ENCODE data around the gene PSME2.

The PSME2 gene

GRCh38 chr14:24146453-24146977 lies at the start of gene PSME2:
TSS of gene PSME2 (minus strand) at chr14:24146610. CDS start at chr14:24146581, 29 bp downstream.
- DNase-seq (ENCODE audit: low read depth), result peak; percentile 73

- peak; percentile 83 for DNase-seq (ENCODE audit: low read depth)
Observed at GRCh38 chr14:24195186-24196070, 49.0 kb upstream of the PSME2 start, which contains the start of gene TM9SF1. TSS of gene TM9SF1 (minus strand) at chr14:24195441. CDS start at chr14:24195019, 422 bp downstream.

DNA sequence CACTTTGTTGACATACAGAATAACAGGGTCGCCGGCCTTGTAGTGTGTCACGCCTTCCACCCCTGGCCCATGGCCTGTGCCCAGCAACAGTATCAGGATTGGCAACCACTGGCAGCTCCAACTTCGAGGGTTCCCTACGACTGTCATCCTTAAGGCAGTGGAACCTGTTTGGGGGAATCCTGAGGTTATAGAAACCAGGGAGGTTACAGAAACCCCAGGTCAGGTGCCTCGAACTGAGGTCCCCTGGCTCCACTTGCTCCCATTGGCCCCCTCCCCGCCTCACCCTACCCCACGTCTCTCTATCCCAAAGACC lies 48.4 kb upstream of the PSME2 start:
- no peak for DNase-seq (ENCODE audit: low read depth)

DNA sequence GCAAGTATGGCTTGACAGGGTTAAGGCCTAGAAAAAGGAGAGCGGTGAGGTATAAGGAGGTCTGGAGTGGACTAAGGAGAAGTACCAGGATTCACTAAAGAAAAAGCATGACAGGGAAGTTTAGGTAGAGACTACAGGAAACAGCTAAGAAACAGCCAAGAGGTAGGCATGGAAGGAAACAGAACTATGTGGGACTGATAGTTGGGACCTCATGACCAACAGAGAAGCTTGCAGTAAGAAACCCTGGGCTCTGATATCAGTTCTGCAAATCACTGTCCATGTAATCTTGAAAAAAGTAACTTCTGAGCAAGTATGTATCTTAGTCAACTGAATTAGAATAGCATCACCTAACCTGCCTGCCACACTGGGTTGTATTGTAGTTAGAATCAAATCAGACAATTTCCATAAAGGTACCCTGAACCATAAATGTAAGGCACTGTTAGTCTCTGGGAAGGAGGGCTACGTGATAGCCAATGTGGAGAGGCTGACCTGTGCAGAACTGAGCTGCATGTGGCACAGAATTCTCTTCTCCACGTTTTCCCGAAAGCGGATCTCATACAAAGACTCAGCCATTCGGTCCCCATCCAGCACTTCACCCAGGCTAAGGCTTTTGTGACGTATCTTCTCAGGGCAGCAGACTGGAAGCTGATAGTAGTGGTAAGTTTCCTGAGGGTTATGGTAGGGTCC lies 47.9 kb upstream of the PSME2 start:
- DNase-seq (ENCODE audit: low read depth), result no peak

GRCh38 chr14:24192933-24193332 lies 46.5 kb upstream of the PSME2 start:
- DNase-seq (ENCODE audit: low read depth), result no peak

DNA sequence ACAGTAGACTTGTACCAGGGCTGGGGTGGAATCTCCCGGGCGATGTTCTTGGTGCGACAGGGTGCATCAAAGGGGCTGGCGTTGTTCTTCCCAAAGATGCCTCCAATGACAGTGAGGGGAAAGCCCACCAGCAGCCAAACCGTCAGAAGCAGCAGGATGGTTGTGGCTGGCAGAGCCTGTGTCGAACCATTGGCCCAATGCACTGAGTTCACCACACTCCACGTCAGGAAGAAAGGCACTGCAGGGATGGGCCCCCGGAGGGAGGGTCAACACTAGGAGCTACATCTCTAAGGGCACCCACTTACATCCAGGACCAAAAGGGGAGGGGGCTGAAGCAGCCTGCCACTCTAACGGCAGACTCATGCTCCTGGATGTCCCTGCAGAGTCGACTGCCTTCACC lies 44.0 kb upstream of the PSME2 start:
- DNase-seq (ENCODE audit: low read depth), result no peak

DNA sequence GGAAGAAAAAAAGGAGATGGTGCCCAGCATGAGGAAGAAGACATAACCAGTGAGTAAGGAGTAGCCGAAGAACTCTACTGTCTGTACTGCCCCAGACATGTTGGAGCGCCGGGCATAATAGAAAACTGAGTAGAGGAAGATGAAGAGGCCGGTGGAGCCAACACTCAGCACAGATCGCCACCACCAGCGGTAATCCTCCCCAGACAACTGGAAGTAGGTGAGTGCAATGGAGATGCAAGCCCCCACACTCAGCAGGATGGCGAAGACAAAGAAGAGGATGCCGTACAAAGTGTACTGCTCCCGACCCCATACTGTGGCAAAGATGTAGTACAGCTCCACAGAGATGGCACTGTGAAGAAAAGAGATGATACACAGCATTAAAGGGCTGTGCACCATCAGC lies 43.0 kb upstream of the PSME2 start:
- DNase-seq (ENCODE audit: low read depth), result no peak

- DNase-seq (ENCODE audit: low read depth), result no peak
Observed at GRCh38 chr14:24189059-24189375, 42.6 kb upstream of the PSME2 start.

- peak; percentile 90 for DNase-seq (ENCODE audit: low read depth)
Observed at GRCh38 chr14:24188251-24189058, 42.0 kb upstream of the PSME2 start, which contains the start of gene IPO4. TSS of gene IPO4 (minus strand) at chr14:24188816. CDS start at chr14:24188787, 29 bp downstream.

DNA sequence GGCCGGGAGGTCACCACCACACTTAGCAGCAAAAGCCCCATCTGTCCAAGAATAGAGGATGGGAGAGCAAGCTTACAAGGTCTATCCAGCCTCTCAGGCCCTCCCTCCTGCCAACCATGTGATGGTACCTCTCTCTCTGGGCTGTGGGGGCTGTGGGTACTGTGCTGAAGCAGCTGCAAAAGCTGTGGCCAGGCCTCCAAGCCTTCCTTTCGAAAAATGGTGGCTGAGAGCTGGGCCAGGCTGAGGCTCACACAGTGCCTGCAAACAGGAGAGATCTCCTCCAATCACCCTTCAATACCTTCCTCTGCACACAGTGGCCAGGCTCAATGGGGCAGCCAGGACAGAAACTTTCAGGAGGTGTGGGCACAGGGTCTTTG lies 41.1 kb upstream of the PSME2 start:
- DNase-seq (ENCODE audit: low read depth), result no peak

DNA sequence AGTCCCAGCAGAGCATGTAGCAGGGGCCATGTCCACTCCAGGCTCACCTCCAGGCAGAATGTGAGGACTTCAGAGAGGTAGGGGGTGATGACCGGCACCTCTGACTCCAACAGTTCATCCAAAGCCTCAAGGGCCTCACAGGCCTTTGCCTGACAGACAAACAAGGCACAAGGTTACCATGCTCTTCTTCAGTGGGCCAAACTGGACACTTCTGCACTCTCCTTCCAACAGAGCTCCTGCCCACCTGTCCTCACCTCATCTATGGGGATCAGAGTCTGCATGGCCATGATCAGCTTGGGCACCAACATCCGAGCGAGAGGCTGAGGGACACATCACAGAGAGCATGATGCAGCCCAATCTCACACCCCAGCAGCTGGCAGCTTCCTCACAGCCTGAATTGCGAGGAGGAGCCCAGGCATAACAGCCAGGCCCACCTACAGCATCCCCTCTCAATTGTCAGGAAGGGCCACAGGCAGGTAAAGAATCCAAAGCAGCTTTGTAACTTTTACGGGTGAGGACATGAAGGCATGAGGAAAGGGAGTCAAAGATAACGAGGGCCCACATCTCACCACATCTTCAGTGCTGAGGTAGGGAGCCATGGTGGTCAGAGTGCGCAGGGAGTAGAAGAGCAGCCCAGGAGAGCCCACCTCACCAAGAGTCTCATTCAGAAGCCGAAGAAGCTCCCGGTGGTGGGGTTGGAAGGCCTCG lies 40.6 kb upstream of the PSME2 start:
- DNase-seq (ENCODE audit: low read depth), result no peak

DNA sequence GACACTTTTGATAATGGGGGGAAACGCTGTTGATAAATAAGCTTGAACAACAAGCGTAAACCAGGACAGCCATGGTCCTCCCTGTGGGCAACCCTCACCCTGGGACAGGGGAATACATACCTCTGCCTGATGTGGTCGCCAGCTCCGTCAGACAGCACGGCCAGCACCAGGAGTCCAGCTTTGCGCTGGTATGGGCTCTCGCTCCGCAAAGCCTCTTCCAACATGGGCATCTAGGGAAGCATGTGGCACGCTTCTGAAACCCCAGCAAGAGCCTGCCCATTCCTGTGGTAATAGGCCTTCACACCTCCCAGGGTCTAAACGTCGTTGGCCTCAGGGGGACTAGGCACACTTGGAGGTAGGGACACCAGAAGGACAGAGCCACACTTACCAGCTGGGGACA lies 39.3 kb upstream of the PSME2 start:
- DNase-seq (ENCODE audit: low read depth), result no peak

DNA sequence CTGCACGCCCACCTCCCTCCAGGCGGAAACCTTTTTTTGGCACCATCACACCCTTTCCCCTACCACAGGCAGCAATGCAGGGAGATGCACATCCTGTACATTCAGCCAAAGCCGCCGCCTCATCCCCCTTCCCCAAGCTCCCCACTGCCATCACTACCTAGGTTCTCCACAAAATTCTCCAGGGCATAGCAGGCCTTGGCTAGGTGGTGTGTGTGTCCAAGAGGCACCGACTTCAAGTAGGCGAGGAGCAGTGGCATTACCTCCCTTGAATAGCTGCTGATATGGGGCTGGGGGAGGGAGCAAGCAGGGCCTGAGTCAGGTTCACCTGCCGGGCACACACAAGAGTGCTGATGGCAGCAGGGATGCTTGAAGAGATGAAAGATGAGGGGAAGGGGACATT lies 38.6 kb upstream of the PSME2 start:
- DNase-seq (ENCODE audit: low read depth), result no peak

GRCh38 chr14:24184104-24184970 lies 37.9 kb upstream of the PSME2 start:
- no peak for DNase-seq (ENCODE audit: low read depth)

GRCh38 chr14:24183014-24183481 lies 36.6 kb upstream of the PSME2 start:
- DNase-seq (ENCODE audit: low read depth), result no peak

DNA sequence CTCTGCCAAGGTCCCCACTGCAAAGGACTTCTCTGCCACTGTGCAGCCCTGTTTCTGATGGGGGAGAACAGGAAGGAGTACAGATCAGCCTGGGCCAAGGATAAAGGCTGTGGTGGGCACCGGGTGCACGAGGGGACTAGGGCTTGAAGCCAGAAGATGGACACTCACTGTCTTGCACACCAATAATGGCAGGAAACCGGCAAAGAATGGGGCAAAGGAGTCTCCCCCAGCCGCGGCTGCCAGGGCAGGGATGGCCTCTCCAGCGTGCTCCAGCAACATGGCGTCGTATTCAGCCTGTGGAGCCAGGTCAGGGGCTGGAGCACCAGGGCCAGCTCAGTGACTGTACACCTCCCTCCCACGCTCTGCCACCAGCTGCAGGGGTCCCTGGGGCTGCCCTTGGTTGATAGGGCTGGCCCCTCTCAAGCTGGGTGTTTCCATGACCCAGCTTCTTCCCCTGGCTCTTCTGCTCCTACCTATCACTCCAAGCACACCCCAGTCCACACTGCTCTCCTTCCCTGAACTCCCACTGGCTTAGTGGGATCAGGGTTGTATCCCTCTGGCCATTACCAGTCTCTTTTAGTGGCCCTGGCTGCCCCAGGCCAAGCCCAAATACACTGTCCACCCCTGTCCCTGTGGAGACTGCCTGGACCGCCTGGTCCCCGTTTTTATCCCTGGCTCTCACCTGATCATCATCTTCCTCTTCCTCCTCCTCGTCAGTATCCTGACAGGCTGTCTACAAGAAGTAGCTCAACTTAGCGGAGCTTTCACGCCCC lies 35.9 kb upstream of the PSME2 start:
- no peak for DNase-seq (ENCODE audit: low read depth)

GRCh38 chr14:24181371-24182077 lies 35.1 kb upstream of the PSME2 start:
- DNase-seq (ENCODE audit: low read depth), result no peak

- no peak for DNase-seq (ENCODE audit: low read depth)
Observed at GRCh38 chr14:24179961-24180796, 33.8 kb upstream of the PSME2 start.
